ENCODE results near the gene CD302. TPM values are rescaled to one million over a fixed set of nuclear protein-coding genes. Genes with fewer than 3 reads are reported as not detected.
"Not testable (repeated sequence)": the region's sequence is repeated elsewhere in the genome, so short reads cannot be mapped to it uniquely, and the experiment has no call there.

The CD302 gene
- total and polyA plus RNA-seq, 2 of the 4 experiments (the other 2 are of a cell fraction), result 3.8 to 4.0 TPM

- CTCF ChIA-PET, result interaction anchor here (0.6 kb wide), 1 partner anchor 1017 kb away, joined by 3 read pairs; no protein-coding TSS in a partner anchor
These were observed 24.4 kb upstream of the CD302 start for GRCh38 chr2:159822478-159822833.

GRCh38 chr2:159821775-159822477, 23.9 kb upstream of the CD302 start:
- H3K4me2 ChIP-seq (ENCODE audit: low read depth, low read length); H4K91ac ChIP-seq (ENCODE audit: insufficient read depth, low read depth, low read length); H3K27me3 ChIP-seq (ENCODE audit: control insufficient read depth, insufficient read depth, low read length); BruUV-seq (replicated peaks); H2AK9ac ChIP-seq (replicated peaks; ENCODE audit: low read depth, low read length, poor library complexity); H3K9ac ChIP-seq (ENCODE audit: low read depth, low read length); H3K27ac ChIP-seq (ENCODE audit: insufficient read depth, low read length); H4K20me1 ChIP-seq (ENCODE audit: insufficient read depth, low read length); H3K4me1 ChIP-seq (ENCODE audit: control insufficient read depth, insufficient read depth, low read length); H4K8ac ChIP-seq (ENCODE audit: low read depth in 2 of 2, low read length in 2 of 2); H2BK15ac ChIP-seq (ENCODE audit: low read depth, low read length); H4K5ac ChIP-seq (ENCODE audit: low read depth, low read length); H3K14ac ChIP-seq (replicated peaks; ENCODE audit: low read depth, low read length); H3K9me3 ChIP-seq (ENCODE audit: control insufficient read depth, insufficient read depth, low read length); H2BK5ac ChIP-seq (ENCODE audit: low read depth, low read length, poor library complexity, severe bottlenecking); in situ Hi-C loops (cut with MboI; ENCODE audit: low sequenced_read_pairs); H3K79me1 ChIP-seq (ENCODE audit: low read depth in 1 of 2, low read length in 2 of 2); dilution Hi-C loops (cut with HindIII; ENCODE audit: low sequenced_read_pairs, unreplicated experiment); H2BK120ac ChIP-seq (ENCODE audit: low read depth, low read length); H3K56ac ChIP-seq (ENCODE audit: extremely low read depth, insufficient read depth, low read length); H2BK20ac ChIP-seq (ENCODE audit: low read depth, low read length); H3K9me1 ChIP-seq (ENCODE audit: insufficient read depth, low read length); intact Hi-C loops (cut with micrococcal nuclease); H3K4me3 ChIP-seq (ENCODE audit: insufficient read depth, low read depth, low read length); H3K23ac ChIP-seq (ENCODE audit: low read depth, low read length); POLR2A ChIA-PET (ENCODE audit: unreplicated experiment); H3K36me3 ChIP-seq (ENCODE audit: control insufficient read depth, insufficient read depth, low read length); DNase-seq; H3K18ac ChIP-seq (ENCODE audit: low read depth, low read length); H3K4ac ChIP-seq (ENCODE audit: low read depth, low read length); H2AK5ac ChIP-seq (ENCODE audit: low read depth, low read length): not testable (repeated sequence)
- ATAC-seq (ENCODE audit: low read depth), result peak; percentile 29; the same call in 1 of the 2 replicates
- CTCF ChIA-PET, result interaction anchor here (0.6 to 0.7 kb wide), 2 partner anchors 8 to 1017 kb away, joined by 3 read pairs; no protein-coding TSS in a partner anchor
- H2AFZ ChIP-seq (replicated peaks; ENCODE audit: low read length, poor library complexity), result peak overlapping the region; percentile 51
- WGBS, 2 experiments (ENCODE audit: extremely low coverage in 2 of 2, insufficient read length in 1 of 2), result 61% methylated on average over 6 of the region's 11 CpGs; no CpG with 5 or more reads in 1 of the 2 experiments

More at GRCh38 chr2:159822478-159822833, 24.4 kb upstream of the CD302 start:
- H4K91ac ChIP-seq (ENCODE audit: insufficient read depth, low read depth, low read length); H2AK9ac ChIP-seq (replicated peaks; ENCODE audit: low read depth, low read length, poor library complexity); H2AK5ac ChIP-seq (ENCODE audit: low read depth, low read length); H4K5ac ChIP-seq (ENCODE audit: low read depth, low read length); ATAC-seq (ENCODE audit: low read depth); H3K56ac ChIP-seq (ENCODE audit: extremely low read depth, insufficient read depth, low read length); POLR2A ChIA-PET (ENCODE audit: unreplicated experiment); BruUV-seq (replicated peaks); H3K18ac ChIP-seq (ENCODE audit: low read depth, low read length); H2BK5ac ChIP-seq (ENCODE audit: low read depth, low read length, poor library complexity, severe bottlenecking); dilution Hi-C loops (cut with HindIII; ENCODE audit: low sequenced_read_pairs, unreplicated experiment); H3K4me3 ChIP-seq (ENCODE audit: insufficient read depth, low read depth, low read length); DNase-seq; H3K27ac ChIP-seq (ENCODE audit: insufficient read depth, low read length); H3K14ac ChIP-seq (replicated peaks; ENCODE audit: low read depth, low read length); H3K4me1 ChIP-seq (ENCODE audit: control insufficient read depth, insufficient read depth, low read length); H3K4ac ChIP-seq (ENCODE audit: low read depth, low read length); H3K27me3 ChIP-seq (ENCODE audit: control insufficient read depth, insufficient read depth, low read length); H3K79me1 ChIP-seq (ENCODE audit: low read depth in 1 of 2, low read length in 2 of 2); H3K4me2 ChIP-seq (ENCODE audit: low read depth, low read length); H2BK20ac ChIP-seq (ENCODE audit: low read depth, low read length); H3K9me3 ChIP-seq (ENCODE audit: control insufficient read depth, insufficient read depth, low read length); intact Hi-C loops (cut with micrococcal nuclease); H3K9ac ChIP-seq (ENCODE audit: low read depth, low read length); H2BK120ac ChIP-seq (ENCODE audit: low read depth, low read length); H3K36me3 ChIP-seq (ENCODE audit: control insufficient read depth, insufficient read depth, low read length); H4K8ac ChIP-seq (ENCODE audit: low read depth in 2 of 2, low read length in 2 of 2); H3K23ac ChIP-seq (ENCODE audit: low read depth, low read length); H3K9me1 ChIP-seq (ENCODE audit: insufficient read depth, low read length); in situ Hi-C loops (cut with MboI; ENCODE audit: low sequenced_read_pairs); H4K20me1 ChIP-seq (ENCODE audit: insufficient read depth, low read length); H2BK15ac ChIP-seq (ENCODE audit: low read depth, low read length): not testable (repeated sequence)
- H2AFZ ChIP-seq (replicated peaks; ENCODE audit: low read length, poor library complexity), result peak overlapping the region; percentile 51
- WGBS, 2 experiments (ENCODE audit: extremely low coverage in 2 of 2, insufficient read length in 1 of 2), result 20% methylated on average over 1 of the region's 4 CpGs; no CpG with 5 or more reads in 1 of the 2 experiments
